Kidney (tissue), 14 donors: ENCODE data around the gene FBXO15. TPM values are rescaled to one million over a fixed set of nuclear protein-coding genes. Genes with fewer than 3 reads are reported as not detected.

ENCODE experiments used
- DNase-seq, 5 donors: peaks; one replicate each; pipeline ENCODE4 v3.0.0-alpha.2; 2013 to 2020
- FAIRE-seq: peaks from 2 replicates; lab custom pipeline; 2012; peaks lifted over from hg19 to GRCh38; lab: Jason Lieb, UNC
- H3K27ac ChIP-seq, 2 donors: one replicate each; pipeline ENCODE4 v1.7.0; 2013; ENCODE audit warnings: low read depth in 2 of 2, low read length in 2 of 2, inconsistent platforms in 1 of 2
- H3K27me3 ChIP-seq: one replicate; pipeline ENCODE4 v1.7.1; 2013; ENCODE audit warnings: low read length, inconsistent platforms; ENCODE audit not compliant: control insufficient read depth, insufficient read depth
- H3K36me3 ChIP-seq, 3 donors: one replicate each; pipeline versions ENCODE4 v1.7.0 to v1.7.1; 2013; ENCODE audit warnings: low read length in 3 of 3, control low read depth in 1 of 3, inconsistent platforms in 1 of 3; ENCODE audit not compliant: insufficient read depth in 3 of 3, control insufficient read depth in 2 of 3
- H3K4me1 ChIP-seq, 3 donors: one replicate each; pipeline versions ENCODE4 v1.7.0 to v1.7.1; 2013; ENCODE audit warnings: low read length in 3 of 3, inconsistent platforms in 1 of 3, low read depth in 1 of 3; ENCODE audit not compliant: control insufficient read depth in 2 of 3, insufficient read depth in 2 of 3
- H3K4me3 ChIP-seq, 3 donors: one replicate each; pipeline versions ENCODE4 v1.7.0 to v1.8.1; 2013; ENCODE audit warnings: low read length in 3 of 3, control low read depth in 1 of 3, inconsistent platforms in 1 of 3
- H3K9ac ChIP-seq, 3 donors: one replicate each; pipeline versions ENCODE4 v1.7.0 to v1.7.1; 2013; ENCODE audit warnings: low read length in 3 of 3, control low read depth in 1 of 3, inconsistent platforms in 1 of 3
- H3K9me3 ChIP-seq, 3 donors: one replicate each; pipeline versions ENCODE4 v1.7.0 to v1.7.1; 2013; ENCODE audit warnings: low read length in 3 of 3, control low read depth in 1 of 3, inconsistent platforms in 1 of 3; ENCODE audit not compliant: control insufficient read depth in 2 of 3, insufficient read depth in 1 of 3
- CTCF ChIP-seq: IDR thresholded peaks from 3 replicates; pipeline ENCODE4 v1.5.1; 2012; ENCODE audit warnings: mild to moderate bottlenecking, moderate library complexity, borderline replicate concordance; ENCODE audit not compliant: insufficient read depth; ENCODE audit errors: extremely low read depth
- intact Hi-C: fragments of 100-400 bp; cut with DNase I; formaldehyde crosslinking; loops from one replicate; pipeline ENCODE4 v1.11.1; 2022
- polyA plus RNA-seq: library from polyadenylated mRNA; stranded (reverse); fragments of 350-450 nt; fragmentation: Illumina TruSeq; extraction: RNeasy Lipid Tissue Mini Kit (QIAGEN cat#74804); gene quantifications from one replicate; pipeline ENCODE4 v1.2.3, GENCODE V29; 2014; ENCODE audit warnings: low read depth, low replicate concordance; ENCODE audit not compliant: insufficient read depth
- total RNA-seq: library from RNA; stranded (reverse); fragmentation: NEBNext Ultra II Directional; extraction: Animal tissue kit (Norgen Biotek cat#: 25700); gene quantifications from one replicate; pipeline ENCODE4 v1.2.1, GENCODE V29; 2021
- donor health status: control.
- donor health status: control.
- donor health status: control.
- donor health status: control.
- donor health status: control.
- donor health status: DM: yes; HTN: yes; CAD: no.
- donor health status: Normal renal cell carcinoma (clear cell type).

FBXO15 gene
- total and polyA plus RNA-seq, 2 donors from 2014 or later: 3.5 to 9.1 TPM

- Histone ChIP-seq H3K4me1 (no peaks in the 10 kb centered on the region), H3K27me3 (no peaks in the 10 kb centered on the region), H3K4me3 (no peak overlapping the region), H3K36me3 (no peaks in the 10 kb centered on the region), H3K27ac (no peak overlapping the region), H3K9ac (no peak overlapping the region), H3K9me3 (no peaks in the 10 kb centered on the region)
- intact Hi-C loops: no loop called here
- FAIRE-seq: no peak
- TF ChIP-seq CTCF: no peak
- DNase-seq: no peak
Observed at GRCh38 chr18:74063023-74063422, 84.6 kb downstream of the FBXO15 start.

GRCh38 chr18:74062037-74062436 lies 85.6 kb downstream of the FBXO15 start:
- no peaks in the 10 kb centered on the region for H3K27me3 ChIP-seq
- DNase-seq: no peak

GRCh38 chr18:74060579-74060978 lies 87.1 kb downstream of the FBXO15 start:
- Histone ChIP-seq H3K27me3 (no peaks in the 10 kb centered on the region), H3K9me3 (no peaks in the 10 kb centered on the region), H3K27ac (no peak overlapping the region), H3K9ac (no peak overlapping the region), H3K4me1 (no peaks in the 10 kb centered on the region), H3K4me3 (no peak overlapping the region), H3K36me3 (no peaks in the 10 kb centered on the region)
- no peak for TF ChIP-seq CTCF
- DNase-seq: no peak
- intact Hi-C loops: no loop called here
- no peak for FAIRE-seq

More at GRCh38 chr18:74062037-74062436, 85.6 kb downstream of the FBXO15 start:
- Histone ChIP-seq H3K27ac (no peak overlapping the region), H3K9ac (no peak overlapping the region), H3K9me3 (no peaks in the 10 kb centered on the region), H3K36me3 (no peaks in the 10 kb centered on the region), H3K4me3 (no peak overlapping the region), H3K4me1 (no peaks in the 10 kb centered on the region)
- FAIRE-seq: no peak
- no peak for TF ChIP-seq CTCF
- intact Hi-C loops: no loop called here

GRCh38 chr18:74050807-74051206 lies 96.8 kb downstream of the FBXO15 start:
- no peak for TF ChIP-seq CTCF
- no peak overlapping the region for H3K4me3 ChIP-seq
- H3K36me3 ChIP-seq: no peaks in the 10 kb centered on the region
- no peaks in the 10 kb centered on the region for H3K9me3 ChIP-seq
- no peak overlapping the region for H3K9ac ChIP-seq
- no peak overlapping the region for H3K27ac ChIP-seq
- intact Hi-C loops: no loop called here
- no peak for DNase-seq
- no peaks in the 10 kb centered on the region for H3K4me1 ChIP-seq
- no peak for FAIRE-seq
- no peaks in the 10 kb centered on the region for H3K27me3 ChIP-seq
